Activated CD4-positive, alpha-beta T cell treated with anti-CD3 and anti-CD28 coated beads for 36 hours (primary cell): ENCODE data around the gene IL4R. TPM values are rescaled to one million over a fixed set of nuclear protein-coding genes. Genes with fewer than 3 reads are reported as not detected.
"Not testable (repeated sequence)": the region's sequence is repeated elsewhere in the genome, so short reads cannot be mapped to it uniquely, and the experiment has no call there.

Source experiments
- ATAC-seq: fragments of 200-7000 bp; cut with Tn5 transposase; one replicate; pipeline ENCODE4 v1.10.0; 2021; ENCODE audit warnings: mild to moderate bottlenecking, moderate library complexity
- CTCF ChIA-PET: fragments of 350-600 bp; sonication (Branson Sonifier 250); formaldehyde crosslinking; loops from one replicate; lab custom pipeline; 2021; ENCODE audit warnings: antibody characterized with exemption; lab: Charles Lee
- POLR2A ChIA-PET: fragments of 350-600 bp; sonication (Branson Sonifier 250); formaldehyde crosslinking; loops from one replicate; lab custom pipeline; 2021; ENCODE audit warnings: antibody characterized with exemption, inconsistent platforms; lab: Charles Lee
- DNase-seq: peaks from one replicate; pipeline ENCODE4 v3.0.0-alpha.2; 2020
- H3K27ac Mint-ChIP-seq: one replicate; pipeline ENCODE4 v1.8.0; 2021; ENCODE audit warnings: mixed read lengths
- H3K27me3 Mint-ChIP-seq: one replicate; pipeline ENCODE4 v1.8.0; 2021; ENCODE audit warnings: mixed read lengths
- H3K36me3 Mint-ChIP-seq: one replicate; pipeline ENCODE4 v1.8.0; 2021; ENCODE audit warnings: low read depth, mixed read lengths
- H3K4me1 Mint-ChIP-seq: one replicate; pipeline ENCODE4 v1.8.0; 2021; ENCODE audit warnings: mixed read lengths
- H3K4me3 Mint-ChIP-seq: one replicate; pipeline ENCODE4 v1.8.0; 2021; ENCODE audit warnings: mild to moderate bottlenecking, moderate library complexity, mixed read lengths
- H3K9me3 Mint-ChIP-seq: one replicate; pipeline ENCODE4 v1.8.0; 2021; ENCODE audit warnings: low read depth, mixed read lengths
- intact Hi-C, 2 experiments: fragments of 100-400 bp; cut with DNase I in 1 of 2; cut with micrococcal nuclease in 1 of 2; formaldehyde crosslinking; loops; one replicate each; pipeline versions ENCODE4 v1.14.2 to v1.15.1; 2022 to 2024; cut with DNase I, micrococcal nuclease
- total RNA-seq, 2 experiments: library from RNA; stranded (reverse); gene quantifications; one replicate each; pipeline ENCODE4 v1.2.3, GENCODE V29; 2021

The IL4R gene
- total RNA-seq, 2 experiments from 2014 or later = 185 to 229 TPM

DNA sequence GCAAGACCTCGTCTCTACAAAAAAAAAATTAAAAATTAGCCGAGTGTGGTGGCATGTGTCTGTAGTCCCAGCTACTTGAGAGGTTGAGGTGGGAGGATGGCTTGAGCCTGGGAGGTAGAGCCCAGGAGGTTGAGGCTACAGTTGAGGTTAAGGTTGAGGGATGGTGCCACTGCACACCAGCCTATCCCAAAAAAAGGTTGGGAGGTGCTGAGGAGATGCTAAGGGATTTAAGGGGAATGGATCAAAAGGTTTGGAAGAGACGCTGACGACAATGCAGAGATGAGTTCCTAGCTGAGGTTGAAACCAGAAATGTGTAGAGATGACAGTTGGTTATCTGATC is 40.5 kb upstream of the IL4R start:
- ChIA-PET POLR2A (interaction anchor here (0.6 to 2.2 kb wide), 7 partner anchors 9 to 44 kb away, joined by 4 to 12 read pairs (median 10); no protein-coding TSS in a partner anchor), CTCF (interaction anchor here (0.6 to 3.7 kb wide), 5 partner anchors 8 to 94 kb away, joined by 3 to 21 read pairs (median 4); no protein-coding TSS in a partner anchor)
- peak overlapping the region; percentile 35 for H3K4me3 Mint-ChIP-seq
- H3K27me3 Mint-ChIP-seq = no peaks in the 10 kb centered on the region
- peak; percentile 8 for ATAC-seq
- H3K4me1 Mint-ChIP-seq = peaks cover 70% of the 10 kb centered on the region
- H3K27ac Mint-ChIP-seq = peak overlapping the region; percentile 87
- peaks cover 10% of the 10 kb centered on the region for H3K36me3 Mint-ChIP-seq
- DNase-seq = no peak
- intact Hi-C loops = loop anchor here (5.0 kb wide), 3 partner anchors 94 to 134 kb away; no protein-coding TSS in a partner anchor
- peaks cover 2% of the 10 kb centered on the region for H3K9me3 Mint-ChIP-seq

DNA sequence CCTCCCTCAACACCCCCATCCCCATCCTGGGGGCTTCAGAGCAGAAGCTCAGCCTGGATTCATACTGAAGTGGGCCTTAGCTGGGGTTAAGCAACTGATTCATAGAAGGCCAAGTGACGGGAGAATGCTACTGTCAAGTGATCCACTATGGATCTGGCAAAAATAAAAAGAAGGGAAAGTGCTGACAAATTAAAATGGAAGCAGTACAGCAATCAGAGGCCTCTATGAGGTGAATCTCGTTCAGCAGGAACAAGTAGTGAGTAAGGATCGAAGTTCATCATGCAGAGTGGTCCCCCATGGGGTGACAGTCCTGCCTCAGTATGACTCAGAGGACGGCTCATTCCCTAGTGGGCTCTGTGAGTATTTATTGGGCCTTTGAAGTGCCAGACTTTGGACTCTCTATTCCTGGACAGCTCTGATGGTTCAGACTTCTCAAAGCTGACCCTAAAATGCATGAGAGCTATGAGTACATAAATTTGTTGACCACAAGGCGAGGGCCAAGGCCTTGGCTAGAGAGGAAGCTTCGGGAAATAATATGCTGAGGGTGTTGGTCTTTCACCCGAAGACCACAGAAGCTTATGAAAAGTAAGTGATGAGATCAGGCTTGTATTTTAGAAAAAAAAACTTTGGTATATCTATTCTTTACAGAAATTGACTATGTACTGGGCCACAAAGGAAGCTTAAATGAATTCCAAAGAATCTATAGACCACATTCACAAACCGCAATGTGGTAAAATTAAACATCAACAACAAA is 39.9 kb upstream of the IL4R start:
- Mint-ChIP-seq H3K27me3 (no peaks in the 10 kb centered on the region), H3K4me3 (peak overlapping the region; percentile 35), H3K4me1 (peaks cover 70% of the 10 kb centered on the region), H3K9me3 (peaks cover 2% of the 10 kb centered on the region), H3K27ac (peak overlapping the region; percentile 87), H3K36me3 (peaks cover 9% of the 10 kb centered on the region)
- peak; percentile 69 for DNase-seq
- ChIA-PET CTCF (interaction anchor here (0.6 to 3.7 kb wide), 16 partner anchors 7 to 137 kb away, joined by 3 to 21 read pairs (median 4); no protein-coding TSS in a partner anchor), POLR2A (interaction anchor here (0.6 to 2.2 kb wide), 16 partner anchors 9 to 163 kb away, joined by 3 to 15 read pairs (median 5); no protein-coding TSS in a partner anchor)
- peak; percentile 89 for ATAC-seq
- intact Hi-C loops = loop anchor here (1.0 to 5.0 kb wide), 7 partner anchors 21 to 133 kb away; no protein-coding TSS in a partner anchor

DNA sequence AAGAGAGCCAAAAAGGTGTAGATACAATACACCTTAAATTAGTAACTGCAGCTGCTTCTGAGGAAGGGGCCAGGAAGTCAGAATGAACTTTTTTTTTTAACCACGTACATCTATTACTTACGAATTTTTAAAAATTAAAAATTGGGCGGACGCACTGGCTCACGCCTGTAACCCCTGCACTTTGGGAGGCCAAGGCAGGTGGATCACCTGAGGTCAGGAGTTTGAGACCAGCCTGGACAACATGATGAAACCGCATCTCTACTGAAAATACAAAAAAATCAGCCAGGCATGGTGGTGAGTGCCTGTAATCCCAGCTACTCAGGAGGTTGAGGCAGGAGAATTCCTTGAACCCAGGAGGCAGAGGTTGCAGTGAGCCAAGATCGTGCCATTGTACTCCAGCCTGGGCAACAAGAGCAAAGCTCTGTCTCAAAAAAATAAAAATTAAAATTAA is 39.3 kb upstream of the IL4R start:
- not testable (repeated sequence) for H3K9me3 Mint-ChIP-seq, H3K27me3 Mint-ChIP-seq, ATAC-seq, H3K36me3 Mint-ChIP-seq, DNase-seq
- peaks cover 66% of the 10 kb centered on the region for H3K4me1 Mint-ChIP-seq
- POLR2A ChIA-PET = interaction anchor here (0.6 to 2.2 kb wide), 15 partner anchors 15 to 164 kb away, joined by 3 to 15 read pairs (median 5); no protein-coding TSS in a partner anchor
- CTCF ChIA-PET = interaction anchor here (0.6 to 3.7 kb wide), 16 partner anchors 8 to 136 kb away, joined by 3 to 21 read pairs (median 4); no protein-coding TSS in a partner anchor
- H3K4me3 Mint-ChIP-seq = peak overlapping the region; percentile 35
- intact Hi-C loops = loop anchor here (1.0 to 5.0 kb wide), 7 partner anchors 22 to 133 kb away; no protein-coding TSS in a partner anchor
- peak overlapping the region; percentile 87 for H3K27ac Mint-ChIP-seq

DNA sequence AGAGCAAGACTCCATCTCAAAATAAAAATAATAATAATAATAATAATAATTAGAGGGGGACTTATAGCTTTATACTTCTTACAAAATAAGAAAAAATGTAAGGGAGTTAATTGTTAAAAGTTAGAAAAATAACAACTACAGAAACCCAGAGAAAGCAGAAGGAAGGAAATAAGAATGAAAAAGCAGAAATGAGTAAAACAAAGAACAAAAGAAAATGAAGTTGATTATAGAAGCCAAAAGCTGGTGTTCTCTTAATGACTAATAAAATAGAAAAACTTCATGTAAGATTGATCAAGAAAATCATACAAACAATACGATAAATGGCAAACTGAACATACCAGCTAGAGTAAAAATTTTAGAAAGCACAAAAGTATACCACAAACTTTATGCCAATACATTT is 38.4 kb upstream of the IL4R start:
- no peak overlapping the region for H3K27ac Mint-ChIP-seq
- H3K4me3 Mint-ChIP-seq = no peak overlapping the region
- peaks cover 9% of the 10 kb centered on the region for H3K36me3 Mint-ChIP-seq
- H3K4me1 Mint-ChIP-seq = peaks cover 56% of the 10 kb centered on the region
- intact Hi-C loops = loop anchor here in 1 of 2 experiments (2.0 kb wide), 1 partner anchor 23 kb away; no protein-coding TSS in a partner anchor
- DNase-seq (no peak), ATAC-seq (no peak)
- H3K27me3 Mint-ChIP-seq = no peaks in the 10 kb centered on the region
- ChIA-PET CTCF (interaction anchor here (0.5 to 3.7 kb wide), 7 partner anchors 38 to 132 kb away, joined by 3 to 21 read pairs (median 3); no protein-coding TSS in a partner anchor), POLR2A (interaction anchor here (0.5 to 1.0 kb wide), 3 partner anchors 43 to 525 kb away, joined by 3 to 4 read pairs (median 3); no protein-coding TSS in a partner anchor)
- H3K9me3 Mint-ChIP-seq = peaks cover 2% of the 10 kb centered on the region

DNA sequence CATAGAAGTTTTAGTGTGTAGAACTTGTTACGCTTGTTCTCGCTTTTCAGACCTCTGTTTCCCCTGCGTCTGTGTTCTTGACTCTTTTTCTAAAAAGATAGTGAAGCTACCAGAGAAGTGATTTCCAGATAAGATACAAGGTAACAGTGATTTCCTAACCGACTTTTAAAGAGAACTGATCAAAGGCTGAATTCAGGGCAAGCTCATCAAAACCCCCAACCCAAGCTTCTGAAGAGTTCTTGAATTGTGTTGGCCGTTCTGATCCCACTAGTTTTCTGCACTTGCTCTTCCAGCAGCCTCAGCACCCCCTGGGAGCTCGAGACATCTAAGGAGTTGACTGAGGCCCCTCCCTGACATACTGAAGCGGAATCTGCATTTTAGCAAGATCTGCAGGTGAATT is 32.5 kb upstream of the IL4R start:
- H3K4me3 Mint-ChIP-seq = peak overlapping the region; percentile 26
- no peaks in the 10 kb centered on the region for H3K9me3 Mint-ChIP-seq
- ChIA-PET CTCF (interaction anchor here (0.8 to 1.9 kb wide), 8 partner anchors 9 to 47 kb away, joined by 3 to 4 read pairs (median 3); no protein-coding TSS in a partner anchor), POLR2A (interaction anchor here (0.6 to 1.3 kb wide), 2 partner anchors 27 to 36 kb away, joined by 3 to 8 read pairs; no protein-coding TSS in a partner anchor)
- ATAC-seq = peak; percentile 30
- peaks cover 2% of the 10 kb centered on the region for H3K36me3 Mint-ChIP-seq
- H3K27me3 Mint-ChIP-seq = no peaks in the 10 kb centered on the region
- H3K4me1 Mint-ChIP-seq = peaks cover 53% of the 10 kb centered on the region
- DNase-seq = no peak
- H3K27ac Mint-ChIP-seq = peak overlapping the region; percentile 63
- intact Hi-C loops = no loop called here

DNA sequence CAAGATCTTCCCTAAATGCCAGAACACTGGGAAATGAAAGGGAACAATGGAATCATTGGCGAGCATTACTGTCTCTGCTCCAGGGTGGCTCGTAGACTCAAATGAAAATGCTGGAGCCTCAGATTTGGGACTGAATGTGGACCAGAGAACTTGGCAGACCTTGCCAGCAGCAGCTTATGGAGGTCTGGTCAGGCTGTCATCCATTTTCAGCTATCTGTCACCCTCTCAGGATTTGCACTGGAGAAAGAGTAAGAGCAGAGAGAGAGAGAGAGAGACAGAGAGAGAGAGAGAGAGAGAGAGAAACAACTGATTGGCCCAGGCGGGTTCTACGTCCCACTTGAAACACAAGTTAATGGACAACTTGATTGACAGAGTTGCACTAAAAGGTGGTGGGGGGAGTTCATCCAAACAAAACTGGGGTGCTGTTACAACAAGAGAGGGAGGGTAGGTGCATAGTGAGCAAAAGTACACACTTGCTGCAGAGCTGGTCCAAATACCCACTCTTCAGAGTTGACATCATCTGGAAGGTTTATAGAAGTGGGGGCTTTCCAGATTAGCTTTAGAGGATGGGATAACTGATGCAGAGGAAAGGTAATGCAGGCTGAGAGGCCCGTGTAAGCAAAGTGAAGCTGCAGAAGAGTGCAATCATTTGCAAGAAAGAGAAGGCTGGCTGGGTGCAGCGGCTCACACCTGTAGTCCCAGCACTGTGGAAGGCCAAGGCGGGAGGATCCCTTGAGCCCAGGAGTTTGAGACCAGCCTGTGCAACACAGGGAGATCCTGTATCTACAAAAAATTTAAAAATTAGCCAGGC is 28.7 kb upstream of the IL4R start:
- peak overlapping the region; percentile 64 for H3K27ac Mint-ChIP-seq
- H3K4me3 Mint-ChIP-seq = peak overlapping the region; percentile 3
- H3K4me1 Mint-ChIP-seq = peaks cover 76% of the 10 kb centered on the region

DNA sequence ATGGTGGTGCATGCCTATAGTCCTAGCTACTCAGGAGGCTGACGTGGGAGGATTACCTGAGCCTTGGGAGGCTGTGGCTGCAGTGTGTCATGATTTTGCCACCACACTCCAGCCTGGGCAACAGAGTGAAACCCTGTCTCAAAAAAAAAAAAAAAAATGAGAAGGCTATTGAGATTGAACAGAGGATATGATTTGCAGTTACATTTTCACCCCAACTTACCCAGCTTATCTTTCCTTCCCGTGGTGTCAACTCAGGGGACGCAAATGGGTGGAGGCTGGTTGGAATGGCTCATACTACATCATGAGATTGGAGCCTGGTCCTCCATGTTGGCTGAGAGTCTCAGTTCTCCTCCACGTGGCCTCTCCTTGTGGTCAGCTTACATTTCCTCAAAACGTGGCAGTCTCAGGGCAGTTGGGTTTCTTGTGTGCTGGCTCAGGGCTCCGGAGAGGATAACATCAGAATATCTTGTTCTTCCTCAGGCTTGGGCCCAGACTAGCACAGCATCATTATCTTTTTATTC is 28.0 kb upstream of the IL4R start:
- ATAC-seq (peak; percentile 10), DNase-seq (peak; percentile 36)
- ChIA-PET CTCF (interaction anchor here (0.7 to 1.5 kb wide), 6 partner anchors 10 to 119 kb away, joined by 3 to 4 read pairs (median 3); no protein-coding TSS in a partner anchor), POLR2A (interaction anchor here (0.5 to 3.1 kb wide), 2 partner anchors 32 to 136 kb away, joined by 4 to 13 read pairs; no protein-coding TSS in a partner anchor)
- Mint-ChIP-seq H3K27me3 (peaks cover 3% of the 10 kb centered on the region), H3K4me3 (no peak overlapping the region), H3K27ac (peak overlapping the region; percentile 21), H3K9me3 (peaks cover 6% of the 10 kb centered on the region), H3K36me3 (peaks cover 9% of the 10 kb centered on the region), H3K4me1 (peaks cover 82% of the 10 kb centered on the region)
- intact Hi-C loops = no loop called here

More for the DNA sequence above, 28.7 kb upstream of the IL4R start:
- Mint-ChIP-seq H3K27me3 (peaks cover 3% of the 10 kb centered on the region), H3K36me3 (peaks cover 9% of the 10 kb centered on the region), H3K9me3 (peaks cover 6% of the 10 kb centered on the region)
- CTCF ChIA-PET = interaction anchor here (0.7 to 1.5 kb wide), 5 partner anchors 11 to 119 kb away, joined by 3 to 5 read pairs (median 3); no protein-coding TSS in a partner anchor
- ATAC-seq = peak; percentile 27
- intact Hi-C loops = no loop called here
- peak; percentile 28 for DNase-seq
- POLR2A ChIA-PET = interaction anchor here (0.5 to 3.1 kb wide), 3 partner anchors 31 to 137 kb away, joined by 4 to 13 read pairs (median 5); no protein-coding TSS in a partner anchor

DNA sequence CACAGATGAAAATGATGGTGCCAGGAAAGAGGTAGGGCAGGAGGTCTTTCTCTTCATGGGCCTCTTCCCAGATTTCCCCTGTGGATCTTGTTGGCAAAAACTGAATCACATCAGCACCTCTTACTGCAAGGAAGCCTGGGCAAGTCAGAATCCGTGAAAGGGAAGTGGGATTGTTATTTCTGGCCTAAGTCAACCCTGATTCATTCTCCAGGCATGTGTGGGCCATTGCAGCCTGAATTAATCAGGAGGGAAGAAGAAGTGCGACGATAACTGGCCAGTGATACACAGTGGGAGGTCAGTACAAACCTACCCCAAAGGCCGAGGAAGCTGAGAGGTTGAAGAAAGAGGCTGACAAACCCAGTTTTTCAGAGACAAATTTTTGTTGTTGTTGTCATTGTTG is 27.3 kb upstream of the IL4R start:
- H3K27me3 Mint-ChIP-seq = peaks cover 3% of the 10 kb centered on the region
- DNase-seq (no peak), ATAC-seq (no peak)
- H3K27ac Mint-ChIP-seq = no peak overlapping the region
- ChIA-PET CTCF (interaction anchor here (0.8 to 1.5 kb wide), 5 partner anchors 9 to 118 kb away, joined by 3 to 8 read pairs (median 3); no protein-coding TSS in a partner anchor), POLR2A (interaction anchor here (3.1 kb wide), 1 partner anchor 32 kb away, joined by 13 read pairs; no protein-coding TSS in a partner anchor)
- H3K36me3 Mint-ChIP-seq = peaks cover 9% of the 10 kb centered on the region
- H3K9me3 Mint-ChIP-seq = peaks cover 6% of the 10 kb centered on the region
- intact Hi-C loops = no loop called here
- no peak overlapping the region for H3K4me3 Mint-ChIP-seq
- peaks cover 82% of the 10 kb centered on the region for H3K4me1 Mint-ChIP-seq

DNA sequence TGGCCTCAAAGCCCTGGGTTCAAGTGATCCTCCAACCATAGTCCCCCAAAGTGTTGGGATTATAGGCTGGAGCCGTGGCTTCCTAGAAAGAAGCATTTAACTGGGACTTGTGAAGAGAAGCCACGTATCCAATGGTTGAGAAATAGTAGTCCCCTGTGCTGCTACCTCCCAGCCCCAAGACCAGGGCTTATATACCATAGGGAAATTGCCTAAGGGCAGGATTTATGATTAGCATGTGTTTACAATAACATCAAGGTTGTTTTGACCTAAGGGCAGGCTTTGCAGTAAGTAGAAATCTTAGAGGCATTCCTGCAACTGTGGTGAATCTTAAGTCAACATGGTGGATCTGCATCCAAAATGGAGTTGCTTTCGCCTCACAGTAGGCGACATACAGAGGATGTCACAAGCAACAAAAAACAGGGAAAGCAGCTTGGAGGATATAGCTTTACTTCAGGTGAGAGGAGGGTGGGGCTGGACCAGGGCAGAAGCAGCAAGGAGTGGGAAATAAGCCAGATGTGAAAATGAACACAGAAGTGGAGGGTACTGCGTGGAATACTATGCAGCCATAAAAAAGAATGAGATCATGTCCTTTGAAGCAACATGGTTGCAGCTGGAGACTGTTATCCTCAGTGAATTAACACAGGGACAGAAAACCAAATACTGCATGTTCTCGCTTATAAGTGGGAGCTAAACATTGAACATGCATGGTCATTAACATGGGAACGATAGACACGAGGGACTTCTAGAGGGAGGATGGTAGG is 26.5 kb upstream of the IL4R start:
- POLR2A ChIA-PET = interaction anchor here (0.8 to 3.1 kb wide), 2 partner anchors 23 to 31 kb away, joined by 3 to 13 read pairs; no protein-coding TSS in a partner anchor
- DNase-seq (no peak), ATAC-seq (no peak)
- H3K9me3 Mint-ChIP-seq = peaks cover 6% of the 10 kb centered on the region
- peaks cover 9% of the 10 kb centered on the region for H3K36me3 Mint-ChIP-seq
- intact Hi-C loops = no loop called here
- CTCF ChIA-PET = no interaction called here
- H3K4me1 Mint-ChIP-seq = peaks cover 77% of the 10 kb centered on the region
- H3K27me3 Mint-ChIP-seq = peaks cover 3% of the 10 kb centered on the region
- H3K27ac Mint-ChIP-seq = peak overlapping the region; percentile 49
- H3K4me3 Mint-ChIP-seq = no peak overlapping the region
